Endothelial cell of umbilical vein (primary cell): ENCODE measurements around the gene TENM4.

Source experiments
- MYC ChIP-seq: IDR thresholded peaks from one replicate; pipeline ENCODE4 v1.6.1; 2011; ENCODE audit warnings: mild to moderate bottlenecking, low read depth, low read length
- TF ChIP-seq, protein P1 (sequence below), 2 donors: IDR thresholded peaks; 1 replicate in 1 of 2; 2 replicates in 1 of 2; pipeline ENCODE4 v1.5.1; 2011; ENCODE audit warnings: low read length in 2 of 2, mild to moderate bottlenecking in 2 of 2, moderate library complexity in 2 of 2, control low read depth in 1 of 2, inconsistent platforms in 1 of 2, low read depth in 1 of 2; ENCODE audit not compliant: insufficient read depth in 1 of 2; ENCODE audit errors: extremely low read depth in 1 of 2

- TF ChIP-seq, protein P1, sequence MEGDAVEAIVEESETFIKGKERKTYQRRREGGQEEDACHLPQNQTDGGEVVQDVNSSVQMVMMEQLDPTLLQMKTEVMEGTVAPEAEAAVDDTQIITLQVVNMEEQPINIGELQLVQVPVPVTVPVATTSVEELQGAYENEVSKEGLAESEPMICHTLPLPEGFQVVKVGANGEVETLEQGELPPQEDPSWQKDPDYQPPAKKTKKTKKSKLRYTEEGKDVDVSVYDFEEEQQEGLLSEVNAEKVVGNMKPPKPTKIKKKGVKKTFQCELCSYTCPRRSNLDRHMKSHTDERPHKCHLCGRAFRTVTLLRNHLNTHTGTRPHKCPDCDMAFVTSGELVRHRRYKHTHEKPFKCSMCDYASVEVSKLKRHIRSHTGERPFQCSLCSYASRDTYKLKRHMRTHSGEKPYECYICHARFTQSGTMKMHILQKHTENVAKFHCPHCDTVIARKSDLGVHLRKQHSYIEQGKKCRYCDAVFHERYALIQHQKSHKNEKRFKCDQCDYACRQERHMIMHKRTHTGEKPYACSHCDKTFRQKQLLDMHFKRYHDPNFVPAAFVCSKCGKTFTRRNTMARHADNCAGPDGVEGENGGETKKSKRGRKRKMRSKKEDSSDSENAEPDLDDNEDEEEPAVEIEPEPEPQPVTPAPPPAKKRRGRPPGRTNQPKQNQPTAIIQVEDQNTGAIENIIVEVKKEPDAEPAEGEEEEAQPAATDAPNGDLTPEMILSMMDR (IDR thresholded peaks at IDR 0.05; ENCODE audit: extremely low read depth in 1 of 2, insufficient read depth in 1 of 2, low read depth in 1 of 2, low read length in 2 of 2), result no peak
- no peak for TF ChIP-seq MYC
These were observed 393.5 kb downstream of the TENM4 start for GRCh38 chr11:79047321-79047720.
